K562 (cell line): ENCODE results near the gene GXYLT2. TPM values are rescaled to one million over a fixed set of nuclear protein-coding genes. Genes with fewer than 3 reads are reported as not detected.
A peak's percentile ranks its signal among the peaks of the same experiment; 100 is the strongest.

ENCODE experiments used
- BDP1 ChIP-seq: IDR thresholded peaks from 3 replicates; pipeline ENCODE4 v1.6.1; 2011; ENCODE audit not compliant: insufficient read length, insufficient read depth
- DACH1 ChIP-seq: fragments of 450-650 bp; IDR thresholded peaks from 2 replicates; pipeline ENCODE4 v1.6.1; 2018; ENCODE audit not compliant: partially characterized antibody
- HDAC2 ChIP-seq: fragments of 450-650 bp; IDR thresholded peaks from 2 replicates; pipeline ENCODE4 v1.6.1; 2016; ENCODE audit warnings: mild to moderate bottlenecking
- NFIC ChIP-seq: fragments of 450-650 bp; IDR thresholded peaks from 2 replicates; pipeline ENCODE4 v1.6.1; 2017; ENCODE audit warnings: mild to moderate bottlenecking, inconsistent platforms
- NRF1 ChIP-seq, 2 experiments: fragments of 450-650 bp; IDR thresholded peaks in 1 of 2; conservative IDR thresholded peaks in 1 of 2; 2 replicates each; pipeline ENCODE4 v1.6.1; 2014; ENCODE audit warnings: mild to moderate bottlenecking in 2 of 2
- PRDM10 ChIP-seq: fragments of 450-650 bp; IDR thresholded peaks from 2 replicates; pipeline ENCODE4 v1.6.1; 2018; ENCODE audit not compliant: partially characterized antibody
- PTBP1 ChIP-seq: fragments of 200-400 bp; formaldehyde crosslinking; IDR thresholded peaks from 2 replicates; pipeline ENCODE4 v1.6.1; 2017; ENCODE audit warnings: low read depth, low read length
- SOX6 ChIP-seq: fragments of 450-650 bp; IDR thresholded peaks from 2 replicates; pipeline ENCODE4 v1.6.1; 2014; ENCODE audit warnings: mild to moderate bottlenecking
- SRF ChIP-seq, 2 experiments: fragments of 250-450, 450-650 bp in 1 of 2; sonication (Bioruptor Pico) in 1 of 2; sonication (generic) in 1 of 2; formaldehyde crosslinking; IDR thresholded peaks; 2 replicates each; pipeline versions ENCODE4 v1.5.0 to v1.5.1; 2020 to 2022; ENCODE audit warnings: mild to moderate bottlenecking in 1 of 2, missing genetic modification reagents in 1 of 2
- ZNF175 ChIP-seq: fragments of 200-800 bp; sonication (Bioruptor generic); IDR thresholded peaks from 2 replicates; pipeline ENCODE4 v1.6.1; 2016; ENCODE audit warnings: low read depth, mild to moderate bottlenecking, missing genetic modification characterization, missing compliant biosample characterization
- ZNF24 ChIP-seq: fragments of 450-650 bp; IDR thresholded peaks from 2 replicates; pipeline ENCODE4 v1.6.1; 2016
- ZNF263 ChIP-seq: sonication (generic); formaldehyde crosslinking; IDR thresholded peaks from 2 replicates; pipeline ENCODE4 v1.8.0; 2022; ENCODE audit warnings: mild to moderate bottlenecking, missing genetic modification reagents, borderline replicate concordance
- ZSCAN29 ChIP-seq: fragments of 450-650 bp; IDR thresholded peaks from 2 replicates; pipeline ENCODE4 v1.6.1; 2017
- polyA plus RNA-seq, 8 experiments: library from polyadenylated mRNA; depleted of rRNA in 4 of 8; stranded (reverse) in 5 of 8; unstranded in 3 of 8; fragments of >200 nt; fragmentation: Nextera tagmentation in 2 of 8; fragmentation: Illumina TruSeq in 1 of 8; extraction: Ambion mirVana in 2 of 8; extraction: Trizol in 1 of 8; gene quantifications; 2 replicates each; pipeline versions ENCODE4 v1.2.1 to v1.2.3, GENCODE V29; 2011 to 2014; ENCODE audit warnings: inconsistent platforms in 1 of 8, missing spikeins in 1 of 8
- total RNA-seq, 7 experiments: library from RNA; depleted of rRNA in 6 of 7; stranded (reverse); fragments of >200 nt in 6 of 7; fragmentation: Illumina TruSeq in 2 of 7; extraction: Trizol in 2 of 7; gene quantifications; 2 replicates each; pipeline versions ENCODE4 v1.2.1 to v1.2.3, GENCODE V29; 2011 to 2021; ENCODE audit warnings: low replicate concordance in 1 of 7
- TF ChIP-seq, protein P1 (sequence below), 2 experiments: IDR thresholded peaks in 1 of 2; conservative IDR thresholded peaks in 1 of 2; 2 replicates each; pipeline ENCODE4 v1.6.1; 2016; ENCODE audit warnings: low read depth in 2 of 2, mild to moderate bottlenecking in 1 of 2, missing compliant biosample characterization in 1 of 2, missing genetic modification characterization in 1 of 2, moderate library complexity in 1 of 2
- TF ChIP-seq, protein P2 (sequence below): fragments of 250-450 bp; sonication (Bioruptor Pico); IDR thresholded peaks from 2 replicates; pipeline ENCODE4 v1.6.1; 2021; ENCODE audit warnings: mild to moderate bottlenecking
- TF ChIP-seq, protein P3 (sequence below): fragments of 250-450 bp; sonication (Bioruptor Pico); IDR thresholded peaks from 2 replicates; pipeline ENCODE4 v1.4.0; 2020; ENCODE audit warnings: mild to moderate bottlenecking, moderate library complexity
- TF ChIP-seq, protein P4 (sequence below): fragments of 450-650 bp; formaldehyde crosslinking; IDR thresholded peaks from 2 replicates; pipeline ENCODE4 v1.4.0; 2020; ENCODE audit warnings: mild to moderate bottlenecking, moderate library complexity

Gene GXYLT2
- total and polyA plus RNA-seq, 9 of the 15 experiments (the other 6 are each of a cell fraction or from before 2014, with no cell fraction given), result 0.71 to 6.0 (median 3.3) TPM

DNA sequence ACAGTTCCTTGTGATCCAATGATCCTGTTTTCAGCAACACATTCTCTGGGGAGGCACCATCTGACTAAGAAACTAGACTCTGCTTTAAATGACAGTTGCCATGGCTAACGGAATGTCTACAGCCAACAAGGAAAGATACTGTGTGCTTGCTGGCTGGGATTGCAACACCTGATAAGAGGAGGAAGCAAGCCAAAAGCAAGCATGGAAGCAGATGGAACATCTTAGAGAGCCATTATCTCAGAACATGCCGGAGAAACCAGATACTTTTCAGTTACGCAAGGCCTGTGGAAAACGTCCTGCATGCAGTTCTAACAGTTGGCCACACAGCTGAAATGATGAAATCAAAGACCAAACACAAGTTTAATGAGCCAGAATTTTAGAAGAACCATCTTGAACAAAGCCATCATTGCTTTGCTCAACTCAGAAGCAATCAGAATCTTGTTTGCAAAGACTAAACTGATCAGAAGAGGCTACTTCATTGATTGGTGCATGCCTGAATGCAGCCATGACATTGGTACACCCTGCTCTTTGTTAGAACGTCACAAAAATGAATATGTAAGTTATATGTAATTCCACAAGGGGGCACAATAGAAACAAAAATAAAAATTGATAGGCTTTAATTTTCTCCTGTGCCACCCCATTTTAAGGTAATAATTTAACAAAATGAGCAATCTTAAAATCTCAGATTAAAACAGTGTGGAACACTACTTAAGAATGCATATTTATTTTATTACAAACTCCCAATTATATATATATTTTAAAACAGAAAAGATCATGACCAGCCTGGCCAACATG is 50.8 kb downstream of the GXYLT2 start (continued):
- TF ChIP-seq, protein P1, sequence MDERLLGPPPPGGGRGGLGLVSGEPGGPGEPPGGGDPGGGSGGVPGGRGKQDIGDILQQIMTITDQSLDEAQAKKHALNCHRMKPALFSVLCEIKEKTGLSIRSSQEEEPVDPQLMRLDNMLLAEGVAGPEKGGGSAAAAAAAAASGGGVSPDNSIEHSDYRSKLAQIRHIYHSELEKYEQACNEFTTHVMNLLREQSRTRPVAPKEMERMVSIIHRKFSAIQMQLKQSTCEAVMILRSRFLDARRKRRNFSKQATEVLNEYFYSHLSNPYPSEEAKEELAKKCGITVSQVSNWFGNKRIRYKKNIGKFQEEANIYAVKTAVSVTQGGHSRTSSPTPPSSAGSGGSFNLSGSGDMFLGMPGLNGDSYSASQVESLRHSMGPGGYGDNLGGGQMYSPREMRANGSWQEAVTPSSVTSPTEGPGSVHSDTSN (CRISPR knock-in tag; IDR thresholded peaks at IDR 0.05; ENCODE audit: low read depth), result 0 out of 2 replicates have a peak, but pooled peaks have one; percentile 16
- TF ChIP-seq, protein P1 (tag; conservative IDR thresholded peaks at IDR 0.05; ENCODE audit: low read depth), result peak; percentile 57
- 0 out of 4 replicates have a peak, but pooled peaks of 1 of the 2 experiments have one; percentile 34 for TF ChIP-seq NRF1 (conservative IDR thresholded peaks at IDR 0.05 in 1 of 2, IDR thresholded peaks at IDR 0.05 in 1 of 2)
- no peak for TF ChIP-seq BDP1
- peak; percentile 33 for TF ChIP-seq DACH1
- peak; percentile 85 for TF ChIP-seq PRDM10
- peak; percentile 73 for TF ChIP-seq NFIC
- no peak for TF ChIP-seq ZNF175
- peak in 1 of 2 experiments; percentile 61; a peak in 1 of 4 replicates for TF ChIP-seq SRF (CRISPR knock-in tag; IDR thresholded peaks at IDR 0.05)
- TF ChIP-seq, protein P2, sequence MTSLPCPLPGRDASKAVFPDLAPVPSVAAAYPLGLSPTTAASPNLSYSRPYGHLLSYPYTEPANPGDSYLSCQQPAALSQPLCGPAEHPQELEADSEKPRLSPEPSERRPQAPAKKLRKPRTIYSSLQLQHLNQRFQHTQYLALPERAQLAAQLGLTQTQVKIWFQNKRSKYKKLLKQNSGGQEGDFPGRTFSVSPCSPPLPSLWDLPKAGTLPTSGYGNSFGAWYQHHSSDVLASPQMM, result no peak
- TF ChIP-seq ZNF263, result no peak
- TF ChIP-seq ZSCAN29, result no peak
- TF ChIP-seq, protein P3, sequence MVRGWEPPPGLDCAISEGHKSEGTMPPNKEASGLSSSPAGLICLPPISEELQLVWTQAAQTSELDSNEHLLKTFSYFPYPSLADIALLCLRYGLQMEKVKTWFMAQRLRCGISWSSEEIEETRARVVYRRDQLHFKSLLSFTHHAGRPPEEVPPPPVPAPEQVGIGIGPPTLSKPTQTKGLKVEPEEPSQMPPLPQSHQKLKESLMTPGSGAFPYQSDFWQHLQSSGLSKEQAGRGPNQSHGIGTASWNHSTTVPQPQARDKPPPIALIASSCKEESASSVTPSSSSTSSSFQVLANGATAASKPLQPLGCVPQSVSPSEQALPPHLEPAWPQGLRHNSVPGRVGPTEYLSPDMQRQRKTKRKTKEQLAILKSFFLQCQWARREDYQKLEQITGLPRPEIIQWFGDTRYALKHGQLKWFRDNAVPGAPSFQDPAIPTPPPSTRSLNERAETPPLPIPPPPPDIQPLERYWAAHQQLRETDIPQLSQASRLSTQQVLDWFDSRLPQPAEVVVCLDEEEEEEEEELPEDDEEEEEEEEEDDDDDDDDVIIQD (CRISPR knock-in tag), result no peak
- TF ChIP-seq ZNF24, result 0 out of 2 replicates have a peak, but pooled peaks have one; percentile 10
- peak; percentile 78; the same call in 1 of the 2 replicates for TF ChIP-seq HDAC2
- no peak for TF ChIP-seq PTBP1
- TF ChIP-seq, protein P4, sequence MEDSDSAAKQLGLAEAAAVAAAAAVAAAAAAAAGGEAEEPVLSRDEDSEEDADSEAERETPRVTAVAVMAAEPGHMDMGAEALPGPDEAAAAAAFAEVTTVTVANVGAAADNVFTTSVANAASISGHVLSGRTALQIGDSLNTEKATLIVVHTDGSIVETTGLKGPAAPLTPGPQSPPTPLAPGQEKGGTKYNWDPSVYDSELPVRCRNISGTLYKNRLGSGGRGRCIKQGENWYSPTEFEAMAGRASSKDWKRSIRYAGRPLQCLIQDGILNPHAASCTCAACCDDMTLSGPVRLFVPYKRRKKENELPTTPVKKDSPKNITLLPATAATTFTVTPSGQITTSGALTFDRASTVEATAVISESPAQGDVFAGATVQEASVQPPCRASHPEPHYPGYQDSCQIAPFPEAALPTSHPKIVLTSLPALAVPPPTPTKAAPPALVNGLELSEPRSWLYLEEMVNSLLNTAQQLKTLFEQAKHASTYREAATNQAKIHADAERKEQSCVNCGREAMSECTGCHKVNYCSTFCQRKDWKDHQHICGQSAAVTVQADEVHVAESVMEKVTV (CRISPR knock-in tag), result no peak
- peak; percentile 68 for TF ChIP-seq SOX6
